ENCODE data around the gene DDX17.
A peak's percentile ranks its signal among the peaks of the same experiment; 100 is the strongest.

DDX17 gene

GRCh38 chr22:38464992-38465672 lies 41.0 kb downstream of the DDX17 start:
- no peak for DNase-seq

GRCh38 chr22:38462960-38463784 lies 42.9 kb downstream of the DDX17 start:
- no peak for DNase-seq

GRCh38 chr22:38461414-38462081 lies 44.6 kb downstream of the DDX17 start:
- DNase-seq, result peak; percentile 76

GRCh38 chr22:38461057-38461413 lies 45.1 kb downstream of the DDX17 start:
- no peak for DNase-seq

- no peak for DNase-seq
Observed at GRCh38 chr22:38460426-38460840, 45.7 kb downstream of the DDX17 start.

- DNase-seq, result no peak
Observed at GRCh38 chr22:38456841-38457699, 49.0 kb downstream of the DDX17 start.

GRCh38 chr22:38456272-38456835 lies 49.8 kb downstream of the DDX17 start:
- DNase-seq, result no peak

DNA sequence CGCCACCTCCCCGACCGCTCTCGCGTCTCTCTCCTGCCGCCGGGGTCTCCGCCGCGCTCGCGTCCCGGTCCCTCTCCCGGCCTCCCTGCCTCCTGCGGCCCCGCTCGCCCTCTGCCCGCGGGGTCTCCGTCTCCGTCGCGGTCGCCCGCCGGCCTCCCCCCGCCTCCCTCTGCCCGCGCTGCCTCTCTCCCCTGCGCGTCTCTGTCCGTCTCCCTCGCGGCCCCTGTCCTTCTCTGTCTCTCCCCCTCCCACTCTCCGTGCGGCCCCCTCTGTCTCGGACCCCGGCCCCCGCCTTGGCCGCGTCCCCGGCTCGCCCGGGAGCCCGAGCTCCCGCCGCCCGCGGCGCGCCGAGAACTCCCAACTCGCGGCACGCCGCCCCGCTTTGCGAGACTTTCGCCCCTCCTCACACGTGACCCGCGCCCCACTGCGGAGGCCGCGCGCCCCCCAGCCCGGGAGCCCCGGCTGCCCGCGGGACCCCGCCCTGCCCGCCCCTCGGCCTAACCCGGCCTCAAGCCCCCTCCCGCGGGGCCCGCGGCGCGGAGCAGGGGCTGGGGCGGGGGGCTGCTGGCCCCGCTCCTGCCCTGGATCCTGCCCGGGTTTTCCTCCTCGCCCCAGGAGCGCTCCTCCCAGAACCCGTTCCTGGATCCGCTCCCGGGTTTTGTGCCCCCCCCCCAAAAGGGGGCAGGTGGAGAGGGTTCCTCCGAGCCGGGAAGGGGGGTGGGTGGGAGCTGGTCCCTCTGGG lies 50.4 kb downstream of the DDX17 start:
- DNase-seq, result no peak

GRCh38 chr22:38455076-38455529 lies 51.0 kb downstream of the DDX17 start, which contains the start of gene KCNJ4:
TSS of gene KCNJ4 (minus strand) at chr22:38455199. CDS start at chr22:38428132, 27,067 bp downstream.
- DNase-seq, result no peak

- no peak for DNase-seq
Observed at GRCh38 chr22:38454353-38455075, 51.6 kb downstream of the DDX17 start.

DNA sequence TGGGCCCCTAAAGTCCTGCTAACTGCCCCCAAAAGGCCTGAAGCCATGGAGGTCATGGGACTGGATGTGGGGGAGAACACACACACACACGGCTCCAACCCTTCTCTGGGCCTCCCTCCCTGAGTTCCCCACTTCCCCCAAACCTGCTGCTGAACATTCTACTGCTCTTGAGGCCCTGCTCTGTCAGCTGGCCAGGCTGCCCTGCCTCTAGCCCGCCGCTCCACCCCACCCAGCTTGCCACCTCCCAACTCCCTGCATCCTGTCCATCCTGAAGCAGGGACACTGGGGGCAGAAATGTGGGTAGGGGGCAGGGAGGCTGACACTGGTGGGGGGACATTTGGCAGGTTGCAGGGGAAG lies 52.1 kb downstream of the DDX17 start:
- DNase-seq, result no peak

DNA sequence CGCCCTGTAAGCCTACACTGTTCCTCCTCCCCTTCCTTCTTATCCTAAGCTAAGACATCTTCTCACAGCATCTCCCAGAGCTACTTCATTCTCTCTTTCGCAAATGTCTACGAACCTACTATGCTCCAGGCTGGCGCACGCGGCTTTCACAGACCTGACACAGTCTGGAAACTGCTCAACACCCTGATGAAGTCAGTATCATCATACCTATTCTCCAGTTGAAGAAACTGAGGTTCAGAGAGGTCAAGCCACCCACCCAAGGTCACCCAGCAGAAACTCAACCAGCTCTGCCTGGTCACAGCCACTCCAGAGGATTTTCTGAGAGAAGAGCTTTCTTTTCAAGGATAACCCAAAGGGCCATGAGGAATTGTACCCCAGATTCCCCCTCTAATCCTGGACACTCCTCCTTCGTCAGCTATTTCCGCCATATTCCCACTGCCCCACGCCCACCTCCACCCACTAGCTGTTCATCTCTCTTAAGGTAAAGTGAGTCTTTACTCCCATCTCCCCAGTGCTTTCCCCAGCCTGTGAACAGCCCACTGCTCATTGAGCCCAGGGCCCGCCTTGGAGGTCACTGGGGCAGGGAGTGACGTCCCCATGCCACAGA lies 52.9 kb downstream of the DDX17 start:
- no peak for DNase-seq

- DNase-seq, result no peak
Observed at GRCh38 chr22:38452373-38453065, 53.6 kb downstream of the DDX17 start.

GRCh38 chr22:38451864-38452263 lies 54.2 kb downstream of the DDX17 start:
- DNase-seq, result no peak

DNA sequence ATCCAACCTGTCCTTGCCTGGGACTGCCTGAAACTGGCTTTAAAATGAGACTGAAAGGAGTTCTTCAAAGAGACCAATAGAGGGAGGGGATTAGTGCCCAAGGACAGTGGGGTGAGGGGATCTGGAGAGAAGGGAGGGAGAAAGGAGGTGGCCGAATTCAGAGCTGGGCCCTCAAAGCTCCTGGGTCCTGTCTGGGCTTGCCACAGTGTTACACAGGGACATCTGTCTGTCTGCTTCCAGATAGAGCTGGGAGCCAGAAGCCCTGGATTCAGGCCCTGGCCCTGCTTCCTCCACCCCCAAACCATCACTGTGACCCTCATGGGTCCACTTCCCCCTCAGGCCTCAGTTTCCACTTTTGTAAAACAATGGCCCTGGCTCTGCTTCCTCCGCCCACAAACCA lies 54.7 kb downstream of the DDX17 start:
- no peak for DNase-seq

GRCh38 chr22:38450234-38450797 lies 55.8 kb downstream of the DDX17 start:
- no peak for DNase-seq

- DNase-seq, result no peak
Observed at GRCh38 chr22:38449776-38450175, 56.3 kb downstream of the DDX17 start.

DNA sequence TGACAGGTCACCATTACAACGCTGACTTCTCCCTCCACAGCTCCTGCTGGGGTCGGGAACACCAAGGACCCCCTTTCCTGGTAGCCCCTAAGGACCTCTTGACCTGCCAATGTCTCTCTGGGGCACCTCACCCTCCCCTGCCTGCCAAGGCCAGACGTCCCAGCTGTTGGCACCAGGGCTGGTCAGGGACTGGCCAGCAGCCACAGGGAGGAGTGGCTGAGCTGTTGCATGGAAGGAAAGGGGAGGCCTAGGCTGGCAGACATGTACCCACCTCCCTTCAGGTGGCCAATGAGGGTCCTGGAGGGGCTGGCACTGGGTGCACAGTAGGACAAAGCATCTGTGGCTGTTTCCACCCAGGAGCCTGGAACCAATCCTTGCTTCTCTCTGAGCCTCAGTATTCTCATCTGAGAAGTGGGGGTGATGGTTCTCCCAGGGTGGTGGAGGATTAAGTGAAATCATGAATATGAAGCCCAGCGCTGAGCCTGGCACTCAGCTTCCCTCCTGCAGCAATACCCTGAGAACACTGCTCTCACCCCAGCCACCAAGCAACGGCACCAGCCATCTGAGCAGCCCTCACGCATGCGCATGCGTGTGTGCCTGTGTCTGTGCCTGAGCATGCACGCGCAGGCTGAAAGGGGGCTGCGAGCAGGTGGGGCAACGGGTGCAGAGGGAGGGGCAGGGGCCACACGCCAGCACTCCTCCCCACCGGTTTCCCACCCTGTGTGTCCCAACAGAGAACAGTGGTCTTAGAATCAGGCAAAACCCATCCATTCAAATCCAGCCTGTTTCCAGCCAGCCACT lies 57.0 kb downstream of the DDX17 start:
- DNase-seq, result no peak
